ENCODE results near the gene GPLD1.
"Not testable (repeated sequence)": the region's sequence is repeated elsewhere in the genome, so short reads cannot be mapped to it uniquely, and the experiment has no call there.

The GPLD1 gene

GRCh38 chr6:24408719-24409410, 80.5 kb downstream of the GPLD1 start:
- no peak for DNase-seq

GRCh38 chr6:24405262-24405661, 84.1 kb downstream of the GPLD1 start:
- no peak for DNase-seq

GRCh38 chr6:24403501-24403824, 85.9 kb downstream of the GPLD1 start:
- DNase-seq, result no peak

- DNase-seq, result peak; percentile 93
Measured at GRCh38 chr6:24402697-24403500, 86.5 kb downstream of the GPLD1 start, which contains the start of gene MRS2. Gene MRS2 (plus strand): TSS chr6:24402936. CDS start chr6:24403047, 111 bp downstream.

GRCh38 chr6:24401458-24401857, 87.9 kb downstream of the GPLD1 start:
- DNase-seq, result no peak

- not testable (repeated sequence) for DNase-seq
Measured at GRCh38 chr6:24400045-24401039, 89.0 kb downstream of the GPLD1 start.

GRCh38 chr6:24397631-24398030, 91.7 kb downstream of the GPLD1 start:
- DNase-seq, result no peak

GRCh38 chr6:24396824-24397223, 92.6 kb downstream of the GPLD1 start:
- no peak for DNase-seq

GRCh38 chr6:24394780-24395437, 94.5 kb downstream of the GPLD1 start:
- no peak for DNase-seq

GRCh38 chr6:24394061-24394779, 95.2 kb downstream of the GPLD1 start:
- no peak for DNase-seq

GRCh38 chr6:24391756-24392405, 97.5 kb downstream of the GPLD1 start:
- DNase-seq, result no peak

GRCh38 chr6:24391208-24391607, 98.2 kb downstream of the GPLD1 start:
- no peak for DNase-seq

- DNase-seq, result no peak
Measured at GRCh38 chr6:24387818-24388217, 101.6 kb downstream of the GPLD1 start.

GRCh38 chr6:24385536-24386269, 103.7 kb downstream of the GPLD1 start:
- DNase-seq, result no peak

- not testable (repeated sequence) for DNase-seq
Measured at GRCh38 chr6:24384369-24385130, 104.8 kb downstream of the GPLD1 start.

- not testable (repeated sequence) for DNase-seq
Measured at GRCh38 chr6:24382891-24383494, 106.4 kb downstream of the GPLD1 start.

- DNase-seq, result no peak
Measured at GRCh38 chr6:24382220-24382540, 107.2 kb downstream of the GPLD1 start.

- DNase-seq, result no peak
Measured at GRCh38 chr6:24381476-24382219, 107.7 kb downstream of the GPLD1 start.

All from activated effector memory CD4-positive, alpha-beta T cell treated with anti-CD3 and anti-CD28 coated beads, Interleukin-2, amount 50 U/mL, for 16 hours (primary cell).